ENCODE results near the gene HBA1.
"Not testable (repeated sequence)": the region's sequence is repeated elsewhere in the genome, so short reads cannot be mapped to it uniquely, and the experiment has no call there.

HBA1 gene

GRCh38 chr16:160242-160641 is 16.2 kb upstream of the HBA1 start:
- not testable (repeated sequence) for DNase-seq

- DNase-seq, result no peak
Measured at GRCh38 chr16:160691-161190, 15.7 kb upstream of the HBA1 start.

DNA sequence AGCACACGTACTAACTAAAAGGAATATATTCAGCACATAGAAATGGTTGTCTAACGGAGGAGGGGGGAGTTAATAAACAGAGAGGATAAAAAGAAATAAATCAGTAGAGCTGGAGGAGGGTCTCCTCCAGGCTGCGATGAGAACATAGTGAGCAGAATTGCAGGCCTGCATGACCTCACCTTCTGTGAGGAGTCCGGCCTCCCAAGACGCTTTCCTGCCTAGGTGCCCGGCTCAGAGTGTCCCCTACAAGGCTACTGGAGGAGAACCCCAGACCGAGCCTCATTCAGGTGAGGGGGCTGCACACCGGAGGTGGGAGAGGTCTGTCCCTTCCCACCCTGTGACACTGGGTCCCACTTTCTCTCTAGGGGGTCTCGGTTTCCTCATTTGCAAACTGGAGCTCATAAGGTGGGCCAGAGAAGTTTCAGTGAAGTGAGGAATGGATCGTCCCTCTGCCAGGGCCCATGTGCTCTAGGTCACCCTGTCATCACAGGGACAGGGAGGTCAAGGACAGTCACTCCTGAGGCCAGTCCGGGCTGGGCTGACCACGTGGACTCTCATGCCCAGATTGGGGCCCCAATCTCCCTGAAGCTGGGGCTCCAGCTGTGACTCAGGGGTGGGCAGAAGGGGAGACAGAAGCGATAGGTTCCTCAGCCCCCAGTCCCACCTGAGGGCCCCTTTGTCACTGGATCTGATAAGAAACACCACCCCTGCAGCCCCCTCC is 14.0 kb upstream of the HBA1 start:
- no peak for DNase-seq

DNA sequence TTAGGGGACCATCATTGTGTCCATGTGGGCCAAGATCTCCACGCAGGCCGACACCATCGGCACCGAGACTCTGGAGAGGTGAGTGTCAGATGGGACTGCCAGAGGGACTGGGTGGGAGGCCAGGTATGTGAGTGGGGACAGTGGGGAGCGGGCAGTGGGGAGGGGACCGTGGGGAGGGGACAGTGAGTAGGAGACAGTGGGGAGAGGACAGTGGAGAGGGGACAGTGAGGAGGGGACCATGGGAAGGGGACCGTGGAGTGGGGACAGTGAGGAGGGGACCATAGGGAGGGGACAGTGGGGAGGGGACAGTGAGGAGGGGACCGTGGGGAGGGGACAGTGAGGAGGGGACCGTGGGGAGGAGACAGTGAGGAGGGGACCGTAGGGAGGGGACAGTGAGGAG is 13.3 kb upstream of the HBA1 start:
- not testable (repeated sequence) for DNase-seq

- not testable (repeated sequence) for DNase-seq
Measured at GRCh38 chr16:163696-164095, 12.8 kb upstream of the HBA1 start.

DNA sequence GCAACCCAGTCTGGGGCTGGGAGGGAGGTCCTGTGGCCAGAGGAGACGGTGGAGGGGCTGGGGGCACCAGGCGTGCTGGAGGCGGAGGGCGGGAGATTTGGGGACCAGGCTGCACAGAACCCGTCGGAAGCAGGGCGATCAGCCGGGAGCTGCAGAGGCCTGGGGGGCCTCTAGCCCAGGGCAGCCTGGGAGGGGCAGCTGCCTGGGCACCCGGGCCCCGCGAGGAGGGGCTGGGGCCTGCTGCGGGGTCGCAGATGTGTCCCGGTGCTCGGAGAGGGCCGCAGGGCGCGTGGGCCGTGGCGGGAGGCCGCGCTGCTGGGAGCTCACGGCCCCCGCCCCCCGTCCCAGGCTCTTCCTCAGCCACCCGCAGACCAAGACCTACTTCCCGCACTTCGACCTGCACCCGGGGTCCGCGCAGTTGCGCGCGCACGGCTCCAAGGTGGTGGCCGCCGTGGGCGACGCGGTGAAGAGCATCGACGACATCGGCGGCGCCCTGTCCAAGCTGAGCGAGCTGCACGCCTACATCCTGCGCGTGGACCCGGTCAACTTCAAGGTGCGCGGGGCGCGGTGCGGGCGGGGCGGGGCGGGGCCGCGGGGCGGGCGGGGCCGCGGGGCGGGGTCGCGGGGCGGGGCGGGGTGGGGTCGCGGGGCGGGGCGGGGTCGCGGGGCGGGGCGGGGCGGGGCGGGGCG is 12.2 kb upstream of the HBA1 start:
- not testable (repeated sequence) for DNase-seq

DNA sequence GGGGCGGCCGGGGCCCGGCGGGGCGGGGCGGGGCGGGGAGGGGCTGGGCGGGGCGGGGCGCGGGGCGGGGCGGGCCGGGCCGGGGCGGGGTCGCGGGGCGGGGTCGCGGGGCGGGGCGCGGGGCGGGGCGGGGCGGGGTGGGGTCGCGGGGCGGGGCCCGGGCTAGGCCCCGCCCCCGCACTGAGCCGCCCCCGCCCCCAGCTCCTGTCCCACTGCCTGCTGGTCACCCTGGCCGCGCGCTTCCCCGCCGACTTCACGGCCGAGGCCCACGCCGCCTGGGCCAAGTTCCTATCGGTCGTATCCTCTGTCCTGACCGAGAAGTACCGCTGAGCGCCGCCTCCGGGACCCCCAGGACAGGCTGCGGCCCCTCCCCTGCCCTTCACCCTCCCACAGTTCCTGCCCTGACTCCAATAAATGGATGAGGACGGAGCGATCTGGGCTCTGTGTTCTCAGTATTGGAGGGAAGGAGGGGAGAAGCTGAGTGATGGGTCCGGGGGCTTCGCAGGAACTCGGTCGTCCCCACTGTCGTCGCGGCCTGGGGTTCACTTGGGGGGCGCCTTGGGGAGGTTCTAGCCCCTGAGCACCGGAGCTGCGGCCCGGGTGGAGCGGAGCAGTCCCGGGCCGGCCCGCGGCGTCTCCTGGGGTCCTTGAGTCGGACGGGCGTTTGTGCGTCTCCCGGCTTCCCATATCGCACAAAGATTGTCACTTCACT is 11.5 kb upstream of the HBA1 start:
- DNase-seq, result no peak

- no peak for DNase-seq
Measured at GRCh38 chr16:165539-166374, 10.7 kb upstream of the HBA1 start, which contains the start of gene HBM. Gene HBM, plus strand, starts transcription at chr16:165978. Its CDS starts 20 bp downstream, at chr16:165998.

DNA sequence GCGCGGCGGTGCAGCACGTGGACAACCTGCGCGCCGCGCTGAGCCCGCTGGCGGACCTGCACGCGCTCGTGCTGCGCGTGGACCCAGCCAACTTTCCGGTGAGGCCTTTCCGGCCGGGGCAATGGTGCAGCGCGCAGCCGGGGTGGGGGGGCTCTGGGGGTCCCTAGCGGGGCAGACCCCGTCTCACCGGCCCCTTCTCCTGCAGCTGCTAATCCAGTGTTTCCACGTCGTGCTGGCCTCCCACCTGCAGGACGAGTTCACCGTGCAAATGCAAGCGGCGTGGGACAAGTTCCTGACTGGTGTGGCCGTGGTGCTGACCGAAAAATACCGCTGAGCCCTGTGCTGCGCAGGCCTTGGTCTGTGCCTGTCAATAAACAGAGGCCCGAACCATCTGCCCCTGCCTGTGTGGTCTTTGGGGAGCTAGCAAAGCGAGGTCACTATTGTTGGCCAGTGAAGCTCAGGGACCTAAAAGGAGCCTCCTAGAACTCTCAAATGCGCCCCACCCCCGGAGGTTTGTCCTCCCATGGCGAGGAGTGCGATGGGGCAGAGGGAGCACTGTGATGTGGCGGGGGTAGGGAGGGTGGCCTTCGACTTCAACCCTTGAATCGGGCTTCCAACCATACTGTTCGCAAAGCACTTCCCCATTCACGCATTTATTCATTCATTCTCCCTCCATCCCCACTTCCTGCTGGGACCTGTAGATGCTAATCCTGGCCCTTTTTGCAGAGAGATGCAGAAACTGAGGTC is 9.9 kb upstream of the HBA1 start:
- DNase-seq, result no peak

DNA sequence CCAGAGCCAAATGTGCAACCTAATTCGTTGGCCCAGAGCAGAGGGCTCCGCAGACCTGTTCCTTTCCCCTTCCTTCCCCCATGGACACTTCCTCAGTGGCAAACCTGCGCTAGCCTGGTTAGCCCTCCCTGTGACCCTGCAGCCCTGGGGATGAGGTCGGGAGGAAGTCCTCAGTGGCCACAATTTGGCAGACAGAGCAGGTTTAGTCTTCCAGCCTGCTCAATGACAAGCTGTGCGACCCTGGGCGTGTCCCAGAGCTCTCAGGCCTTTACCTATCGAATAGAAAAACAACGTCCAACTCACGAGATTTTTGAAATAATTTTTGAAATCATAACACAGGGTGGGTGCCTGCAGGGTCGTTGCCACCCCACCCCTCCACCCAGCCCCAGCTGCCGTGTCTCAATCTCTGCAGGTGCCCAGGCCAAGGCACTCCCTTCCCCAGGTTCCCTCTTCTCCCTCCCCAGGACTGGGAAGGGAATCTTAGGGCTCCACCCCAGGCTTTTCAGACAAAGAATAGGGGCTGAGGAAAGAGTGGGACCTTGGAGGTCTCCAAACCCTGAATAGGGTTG is 9.3 kb upstream of the HBA1 start:
- no peak for DNase-seq

GRCh38 chr16:168424-168823 is 8.1 kb upstream of the HBA1 start:
- no peak for DNase-seq

DNA sequence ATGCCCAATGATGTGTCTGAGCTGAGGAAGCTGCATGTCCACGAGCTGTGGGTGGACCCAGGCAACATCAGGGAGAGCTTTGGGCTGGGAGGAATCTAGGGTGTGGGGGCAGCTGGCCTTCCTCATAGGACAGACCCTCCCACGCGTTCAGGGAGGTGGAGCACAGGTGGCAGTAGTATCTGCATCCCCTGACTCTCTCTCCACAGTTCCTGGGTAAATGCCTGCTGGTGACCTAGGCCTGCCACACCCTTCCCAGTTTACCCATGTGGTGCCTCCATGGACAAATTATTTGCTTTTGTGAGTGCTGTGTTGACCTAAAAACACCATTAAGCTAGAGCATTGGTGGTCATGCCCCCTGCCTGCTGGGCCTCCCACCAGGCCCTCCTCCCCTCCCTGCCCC is 7.5 kb upstream of the HBA1 start:
- DNase-seq, result no peak

- not testable (repeated sequence) for DNase-seq
Measured at GRCh38 chr16:170088-170507, 6.4 kb upstream of the HBA1 start.

DNA sequence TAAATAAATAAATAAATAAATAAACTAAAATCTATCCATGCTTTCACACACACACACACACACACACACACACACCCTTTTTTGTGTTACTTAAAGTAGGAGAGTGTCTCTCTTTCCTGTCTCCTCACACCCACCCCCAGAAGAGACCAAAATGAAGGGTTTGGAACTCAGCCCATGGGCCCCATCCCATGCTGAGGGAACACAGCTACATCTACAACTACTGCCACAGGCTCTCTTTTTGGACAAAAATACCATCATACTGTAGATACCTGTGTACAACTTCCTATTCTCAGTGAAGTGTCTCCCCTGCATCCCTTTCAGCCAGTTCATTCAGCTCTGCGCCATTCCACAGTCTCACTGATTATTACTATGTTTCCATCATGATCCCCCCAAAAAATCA is 5.7 kb upstream of the HBA1 start:
- DNase-seq, result no peak

DNA sequence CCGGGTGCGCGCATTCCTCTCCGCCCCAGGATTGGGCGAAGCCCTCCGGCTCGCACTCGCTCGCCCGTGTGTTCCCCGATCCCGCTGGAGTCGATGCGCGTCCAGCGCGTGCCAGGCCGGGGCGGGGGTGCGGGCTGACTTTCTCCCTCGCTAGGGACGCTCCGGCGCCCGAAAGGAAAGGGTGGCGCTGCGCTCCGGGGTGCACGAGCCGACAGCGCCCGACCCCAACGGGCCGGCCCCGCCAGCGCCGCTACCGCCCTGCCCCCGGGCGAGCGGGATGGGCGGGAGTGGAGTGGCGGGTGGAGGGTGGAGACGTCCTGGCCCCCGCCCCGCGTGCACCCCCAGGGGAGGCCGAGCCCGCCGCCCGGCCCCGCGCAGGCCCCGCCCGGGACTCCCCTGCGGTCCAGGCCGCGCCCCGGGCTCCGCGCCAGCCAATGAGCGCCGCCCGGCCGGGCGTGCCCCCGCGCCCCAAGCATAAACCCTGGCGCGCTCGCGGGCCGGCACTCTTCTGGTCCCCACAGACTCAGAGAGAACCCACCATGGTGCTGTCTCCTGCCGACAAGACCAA is 4.0 kb upstream of the HBA1 start, which contains the start of gene HBA2:
TSS of gene HBA2 (plus strand) at position 503 of the 568 bp plus-strand sequence. CDS start at position 540, 37 bp downstream.
- not testable (repeated sequence) for DNase-seq

GRCh38 chr16:173211-173854 is 3.1 kb upstream of the HBA1 start:
- not testable (repeated sequence) for DNase-seq

- not testable (repeated sequence) for DNase-seq
Measured at GRCh38 chr16:173928-174769, 2.3 kb upstream of the HBA1 start.

GRCh38 chr16:175011-175949 is 1.2 kb upstream of the HBA1 start:
- DNase-seq, result peak; percentile 18
